DND-41 (cell line): ENCODE data around the gene PID1.

Experiments used
- ATAC-seq: fragments of 200-7000 bp; cut with Tn5 transposase; 3 replicates; pipeline ENCODE4 v1.9.1; 2021; ENCODE audit warnings: low read depth; ENCODE audit not compliant: insufficient read depth
- DNase-seq: peaks from one replicate; pipeline ENCODE4 v3.0.0-alpha.2; 2020
- H2AFZ ChIP-seq: 2 replicates; pipeline ENCODE4 v1.6.0; 2012; ENCODE audit warnings: low read depth, low read length
- H3K27ac ChIP-seq: 2 replicates; pipeline ENCODE4 v1.5.1; 2012; ENCODE audit warnings: low read length, inconsistent platforms
- H3K27me3 ChIP-seq: fragments of 200-600 bp; sonication (generic); 2 replicates; pipeline ENCODE4 v1.6.0; 2012; ENCODE audit warnings: low read length, mild to moderate bottlenecking, inconsistent platforms; ENCODE audit not compliant: insufficient read depth, poor library complexity
- H3K36me3 ChIP-seq: 2 replicates; pipeline ENCODE4 v1.5.1; 2012; ENCODE audit warnings: low read length, inconsistent platforms; ENCODE audit not compliant: insufficient read depth
- H3K4me1 ChIP-seq: 2 replicates; pipeline ENCODE4 v1.5.1; 2012; ENCODE audit warnings: mild to moderate bottlenecking, low read length; ENCODE audit not compliant: insufficient read depth
- H3K4me2 ChIP-seq: 2 replicates; pipeline ENCODE4 v1.6.0; 2012; ENCODE audit warnings: mild to moderate bottlenecking, moderate library complexity, low read length, inconsistent platforms; ENCODE audit not compliant: insufficient read depth
- H3K4me3 ChIP-seq, 2 experiments: fragments of 200-600 bp in 1 of 2; shearing (Covaris generic) in 1 of 2; 2 replicates each; pipeline ENCODE4 v1.5.1; 2012 to 2016; ENCODE audit warnings: inconsistent platforms in 2 of 2, low read length in 2 of 2, mild to moderate bottlenecking in 2 of 2, low read depth in 1 of 2, moderate library complexity in 1 of 2
- H3K79me2 ChIP-seq: 2 replicates; pipeline ENCODE4 v1.6.0; 2012; ENCODE audit warnings: low read length, inconsistent platforms; ENCODE audit not compliant: insufficient read depth
- H3K9ac ChIP-seq: 2 replicates; pipeline ENCODE4 v1.6.0; 2012; ENCODE audit warnings: low read depth, mild to moderate bottlenecking, inconsistent platforms, low read length, moderate library complexity
- H3K9me3 ChIP-seq: 2 replicates; pipeline ENCODE4 v1.5.1; 2012; ENCODE audit warnings: low read length, moderate library complexity, mild to moderate bottlenecking, inconsistent platforms; ENCODE audit not compliant: insufficient read depth, severe bottlenecking
- H4K20me1 ChIP-seq: 2 replicates; pipeline ENCODE4 v1.6.0; 2012; ENCODE audit warnings: low read length; ENCODE audit not compliant: insufficient read depth
- CTCF ChIP-seq: IDR thresholded peaks from 2 replicates; pipeline ENCODE4 v1.5.1; 2012; ENCODE audit warnings: borderline replicate concordance, low read length, moderate library complexity, mild to moderate bottlenecking; ENCODE audit not compliant: poor library complexity, severe bottlenecking; ENCODE audit errors: extremely low read depth
- EZH2 ChIP-seq: IDR thresholded peaks from 3 replicates; pipeline ENCODE4 v1.6.1; 2012; ENCODE audit warnings: borderline replicate concordance, low read depth, mild to moderate bottlenecking, moderate library complexity, low read length, inconsistent platforms; ENCODE audit not compliant: severe bottlenecking

PID1 gene

GRCh38 chr2:229226382-229226781, 44.7 kb downstream of the PID1 start:
- DNase-seq (no peak), ATAC-seq (no peak)
- no peak for TF ChIP-seq EZH2
- no peak for TF ChIP-seq CTCF
- Histone ChIP-seq H3K4me1 (no peaks in the 10 kb centered on the region), H3K4me3 (no peak overlapping the region), H3K79me2 (no peaks in the 10 kb centered on the region), H3K27ac (no peak overlapping the region), H3K36me3 (no peaks in the 10 kb centered on the region), H3K9me3 (no peaks in the 10 kb centered on the region), H3K9ac (no peak overlapping the region), H3K27me3 (no peaks in the 10 kb centered on the region), H4K20me1 (no peaks in the 10 kb centered on the region), H3K4me2 (no peak overlapping the region), H2AFZ (no peak overlapping the region)

GRCh38 chr2:229223107-229223506, 48.0 kb downstream of the PID1 start:
- Histone ChIP-seq H3K9me3 (no peaks in the 10 kb centered on the region), H4K20me1 (no peaks in the 10 kb centered on the region), H3K9ac (no peak overlapping the region), H3K27me3 (no peaks in the 10 kb centered on the region), H3K4me2 (no peak overlapping the region), H3K36me3 (no peaks in the 10 kb centered on the region), H2AFZ (no peak overlapping the region), H3K4me3 (no peak overlapping the region), H3K27ac (no peak overlapping the region), H3K4me1 (no peaks in the 10 kb centered on the region), H3K79me2 (no peaks in the 10 kb centered on the region)
- TF ChIP-seq EZH2 (no peak), CTCF (no peak)
- no peak for DNase-seq
- ATAC-seq: no peak

GRCh38 chr2:229221641-229222040, 49.4 kb downstream of the PID1 start:
- no peak overlapping the region for H3K27ac ChIP-seq
- no peak for DNase-seq
- TF ChIP-seq EZH2 (no peak), CTCF (no peak)
- H4K20me1 ChIP-seq: no peaks in the 10 kb centered on the region
- no peaks in the 10 kb centered on the region for H3K4me1 ChIP-seq
- no peaks in the 10 kb centered on the region for H3K79me2 ChIP-seq
- no peaks in the 10 kb centered on the region for H3K9me3 ChIP-seq
- no peaks in the 10 kb centered on the region for H3K36me3 ChIP-seq
- H3K9ac ChIP-seq: no peak overlapping the region
- H2AFZ ChIP-seq: no peak overlapping the region
- H3K4me3 ChIP-seq: no peak overlapping the region
- no peak overlapping the region for H3K4me2 ChIP-seq
- H3K27me3 ChIP-seq: no peaks in the 10 kb centered on the region
- no peak for ATAC-seq

- Histone ChIP-seq H3K4me2 (no peak overlapping the region), H3K27me3 (no peaks in the 10 kb centered on the region), H3K27ac (no peak overlapping the region), H4K20me1 (no peaks in the 10 kb centered on the region), H3K79me2 (no peaks in the 10 kb centered on the region), H3K9ac (no peak overlapping the region), H3K36me3 (no peaks in the 10 kb centered on the region), H3K4me1 (no peaks in the 10 kb centered on the region), H3K4me3 (no peak overlapping the region), H3K9me3 (no peaks in the 10 kb centered on the region), H2AFZ (no peak overlapping the region)
- ATAC-seq (no peak), DNase-seq (no peak)
- TF ChIP-seq CTCF (no peak), EZH2 (no peak)
Measured at GRCh38 chr2:229220254-229220653, 50.8 kb downstream of the PID1 start.
